Measurements from ENCODE around the gene IRX2.

IRX2 gene

DNA sequence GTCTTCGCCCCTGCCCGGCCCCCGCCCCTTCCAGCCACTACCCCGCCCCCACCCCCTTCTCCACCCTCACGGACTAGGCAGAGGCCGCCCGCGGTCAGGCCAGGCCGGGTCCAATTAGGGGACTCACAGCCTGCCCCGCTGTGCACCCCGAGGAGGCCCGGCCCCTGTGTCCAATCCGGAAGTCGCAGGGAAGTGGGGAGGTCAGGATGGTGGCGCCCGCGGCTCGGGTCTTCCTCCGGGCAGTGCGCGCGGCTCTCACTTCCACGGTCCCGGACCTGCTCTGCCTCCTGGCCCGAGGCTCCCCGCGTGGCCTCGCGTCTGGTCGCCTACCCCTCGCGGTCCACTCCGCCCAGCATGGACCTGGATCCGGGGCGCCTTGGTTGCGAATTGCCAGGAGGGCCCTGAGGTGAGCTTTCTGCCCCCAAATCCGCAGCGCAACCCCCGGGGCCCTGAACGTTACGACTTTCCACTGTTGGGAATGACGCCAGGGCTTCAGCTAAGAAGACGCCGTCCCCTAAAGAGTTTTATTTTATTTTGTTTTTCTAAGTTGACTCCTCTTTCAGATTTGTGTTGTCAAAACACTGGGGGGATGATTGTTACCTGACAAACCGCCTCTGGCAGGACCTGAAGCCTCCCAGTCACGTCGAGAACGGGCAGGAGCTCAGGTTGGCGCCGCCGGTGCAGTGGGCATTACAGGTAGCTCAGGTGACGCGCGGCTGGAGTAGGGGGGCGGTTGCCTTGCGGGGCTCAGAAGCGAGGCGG, 763 bp upstream of the IRX2 start:
- TF ChIP-seq, protein P1, sequence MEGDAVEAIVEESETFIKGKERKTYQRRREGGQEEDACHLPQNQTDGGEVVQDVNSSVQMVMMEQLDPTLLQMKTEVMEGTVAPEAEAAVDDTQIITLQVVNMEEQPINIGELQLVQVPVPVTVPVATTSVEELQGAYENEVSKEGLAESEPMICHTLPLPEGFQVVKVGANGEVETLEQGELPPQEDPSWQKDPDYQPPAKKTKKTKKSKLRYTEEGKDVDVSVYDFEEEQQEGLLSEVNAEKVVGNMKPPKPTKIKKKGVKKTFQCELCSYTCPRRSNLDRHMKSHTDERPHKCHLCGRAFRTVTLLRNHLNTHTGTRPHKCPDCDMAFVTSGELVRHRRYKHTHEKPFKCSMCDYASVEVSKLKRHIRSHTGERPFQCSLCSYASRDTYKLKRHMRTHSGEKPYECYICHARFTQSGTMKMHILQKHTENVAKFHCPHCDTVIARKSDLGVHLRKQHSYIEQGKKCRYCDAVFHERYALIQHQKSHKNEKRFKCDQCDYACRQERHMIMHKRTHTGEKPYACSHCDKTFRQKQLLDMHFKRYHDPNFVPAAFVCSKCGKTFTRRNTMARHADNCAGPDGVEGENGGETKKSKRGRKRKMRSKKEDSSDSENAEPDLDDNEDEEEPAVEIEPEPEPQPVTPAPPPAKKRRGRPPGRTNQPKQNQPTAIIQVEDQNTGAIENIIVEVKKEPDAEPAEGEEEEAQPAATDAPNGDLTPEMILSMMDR (IDR thresholded peaks at IDR 0.05; ENCODE audit: low read length, missing control alignments), result no peak
- peak overlapping the region; percentile 40 for H3K4me3 ChIP-seq (replicated peaks; ENCODE audit: low read depth, low read length)
- DNase-seq (ENCODE audit: low read depth), result no peak

DNA sequence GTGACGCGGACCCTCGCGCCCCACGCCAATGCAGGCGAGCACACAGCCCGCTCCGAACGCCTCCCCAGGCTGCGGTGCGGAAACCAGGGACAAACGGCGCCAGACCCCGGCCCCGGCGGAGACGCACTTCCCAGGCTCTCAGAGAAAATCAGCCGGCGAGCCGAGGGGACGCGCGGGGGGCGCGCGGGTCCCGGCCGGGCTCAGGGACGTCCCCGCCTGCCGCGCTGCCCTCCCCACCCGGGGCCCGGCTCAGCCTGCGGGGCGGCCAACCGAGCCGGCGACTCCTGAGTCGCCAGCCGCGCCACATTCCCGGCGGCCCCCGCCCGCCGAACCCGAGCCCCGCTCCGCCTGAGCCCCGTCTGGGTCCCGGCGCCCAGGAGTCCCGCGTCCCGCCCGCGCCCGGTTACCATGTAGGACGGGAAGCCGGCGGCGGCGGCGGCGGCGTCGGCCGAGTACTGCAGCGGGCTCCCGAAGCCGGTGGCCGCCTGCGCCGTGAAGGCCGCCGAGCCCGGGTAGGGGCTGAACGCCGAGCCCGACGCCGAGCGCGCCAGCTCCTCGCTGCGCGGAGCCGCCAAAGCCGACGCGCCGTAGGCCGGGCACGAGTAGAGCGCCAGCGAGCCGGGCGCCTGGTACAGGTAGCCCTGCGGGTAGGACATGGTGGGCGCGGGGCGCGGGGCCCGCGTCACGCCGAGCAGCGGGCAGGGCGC, 566 bp downstream of the IRX2 start:
- no peak for DNase-seq (ENCODE audit: low read depth)
- H3K4me3 ChIP-seq (replicated peaks; ENCODE audit: low read depth, low read length), result peak overlapping the region; percentile 49
- TF ChIP-seq, protein P1 (IDR thresholded peaks at IDR 0.05; ENCODE audit: low read length, missing control alignments), result no peak

DNA sequence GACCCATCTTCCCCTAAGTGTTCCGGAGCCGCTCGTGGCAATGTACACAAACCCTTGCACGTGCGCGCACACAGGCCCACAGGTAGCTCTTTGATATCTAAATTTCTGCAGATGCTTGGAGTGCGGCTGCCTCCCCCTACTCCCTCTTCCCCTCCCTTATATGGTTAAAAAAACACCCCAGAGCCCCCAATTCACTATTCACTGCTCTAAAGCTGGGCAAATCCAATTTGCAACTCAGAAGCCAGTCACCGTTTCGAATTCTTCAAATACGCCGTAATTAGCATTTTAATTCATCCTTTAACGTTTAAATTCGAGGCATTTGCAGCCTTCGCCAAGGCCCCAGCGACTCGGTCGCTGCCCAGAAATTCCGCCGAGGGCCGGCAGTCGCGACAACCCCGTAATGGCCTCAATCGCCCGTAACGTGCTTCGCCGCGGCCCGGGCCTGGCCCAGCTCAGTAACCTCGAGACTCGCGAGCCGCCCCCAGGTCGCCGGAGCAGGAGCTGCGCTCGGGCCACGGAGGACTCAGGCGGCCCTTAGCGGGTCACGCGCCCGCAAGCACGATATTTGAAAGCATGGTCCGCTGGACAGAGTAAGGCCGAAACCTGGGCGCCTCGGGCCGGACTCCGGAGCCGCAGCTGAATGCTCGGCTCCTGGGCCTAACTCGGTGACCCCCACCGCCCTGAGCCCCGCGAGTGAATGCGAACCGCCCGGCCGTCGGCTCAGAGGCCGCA, 1.3 kb downstream of the IRX2 start:
- DNase-seq (ENCODE audit: low read depth), result no peak
- TF ChIP-seq, protein P1 (IDR thresholded peaks at IDR 0.05; ENCODE audit: low read length, missing control alignments), result no peak
- H3K4me3 ChIP-seq (replicated peaks; ENCODE audit: low read depth, low read length), result peak overlapping the region; percentile 49

DNA sequence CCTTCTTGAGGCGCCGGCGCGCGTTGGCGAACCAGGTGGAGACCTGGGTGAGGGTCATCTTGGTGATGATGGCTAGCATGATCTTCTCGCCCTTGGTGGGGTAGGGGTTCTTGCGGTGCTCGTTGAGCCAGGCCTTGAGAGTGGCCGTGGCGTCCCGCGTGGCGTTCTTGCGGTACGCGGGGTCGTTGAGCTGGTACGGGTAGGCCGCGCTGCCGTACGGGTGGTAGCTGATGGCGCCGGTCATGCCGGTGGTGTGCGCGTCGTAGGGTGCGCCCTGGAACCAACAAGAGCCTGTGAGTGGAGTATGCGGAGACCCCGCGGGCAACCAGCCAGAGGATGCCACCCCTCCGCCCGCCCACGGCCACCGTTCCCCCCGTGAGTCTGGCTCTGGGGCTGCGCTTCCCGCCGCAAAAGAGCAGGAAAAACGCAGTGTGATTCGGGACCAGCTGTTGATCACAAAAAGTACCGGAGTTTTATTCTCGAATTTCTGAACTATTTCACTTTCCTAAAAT, 1.9 kb downstream of the IRX2 start:
- TF ChIP-seq, protein P1 (IDR thresholded peaks at IDR 0.05; ENCODE audit: low read length, missing control alignments), result no peak
- peak overlapping the region; percentile 49 for H3K4me3 ChIP-seq (replicated peaks; ENCODE audit: low read depth, low read length)
- no peak for DNase-seq (ENCODE audit: low read depth)

DNA sequence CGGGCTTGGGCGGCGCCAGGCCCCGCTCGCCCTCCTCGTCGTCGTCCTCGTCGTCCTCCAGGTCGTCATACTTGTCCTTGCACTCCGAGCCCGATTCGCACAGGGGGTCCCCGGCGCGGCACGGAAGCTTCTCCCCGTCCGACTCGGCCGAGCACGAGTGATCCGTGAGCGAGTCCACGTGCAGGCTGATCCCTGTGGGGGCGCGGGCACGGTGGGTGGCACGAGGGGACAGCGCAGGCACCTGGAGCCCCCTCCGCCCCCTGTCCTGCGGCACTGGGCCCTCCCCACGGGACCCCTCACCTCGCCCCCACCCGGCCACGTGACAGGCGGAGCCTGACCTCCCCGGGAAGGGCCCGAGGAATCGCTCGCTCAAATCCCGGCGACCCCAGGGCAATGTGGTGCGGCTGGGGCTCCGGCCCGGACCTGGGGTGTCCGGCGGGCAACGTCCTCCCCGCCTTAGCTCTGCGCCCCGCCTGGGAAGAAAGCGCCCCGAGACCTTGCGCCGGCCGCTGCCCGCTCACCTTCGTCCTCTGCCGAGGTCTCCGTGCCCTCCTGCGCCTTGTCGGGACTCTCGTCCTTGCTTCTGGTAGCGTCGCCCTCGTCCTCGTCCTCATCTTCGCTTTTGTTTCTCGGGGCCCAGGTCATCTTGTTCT, 2.5 kb downstream of the IRX2 start:
- TF ChIP-seq, protein P1 (IDR thresholded peaks at IDR 0.05; ENCODE audit: low read length, missing control alignments), result no peak
- peak overlapping the region; percentile 49 for H3K4me3 ChIP-seq (replicated peaks; ENCODE audit: low read depth, low read length)
- DNase-seq (ENCODE audit: low read depth), result no peak

DNA sequence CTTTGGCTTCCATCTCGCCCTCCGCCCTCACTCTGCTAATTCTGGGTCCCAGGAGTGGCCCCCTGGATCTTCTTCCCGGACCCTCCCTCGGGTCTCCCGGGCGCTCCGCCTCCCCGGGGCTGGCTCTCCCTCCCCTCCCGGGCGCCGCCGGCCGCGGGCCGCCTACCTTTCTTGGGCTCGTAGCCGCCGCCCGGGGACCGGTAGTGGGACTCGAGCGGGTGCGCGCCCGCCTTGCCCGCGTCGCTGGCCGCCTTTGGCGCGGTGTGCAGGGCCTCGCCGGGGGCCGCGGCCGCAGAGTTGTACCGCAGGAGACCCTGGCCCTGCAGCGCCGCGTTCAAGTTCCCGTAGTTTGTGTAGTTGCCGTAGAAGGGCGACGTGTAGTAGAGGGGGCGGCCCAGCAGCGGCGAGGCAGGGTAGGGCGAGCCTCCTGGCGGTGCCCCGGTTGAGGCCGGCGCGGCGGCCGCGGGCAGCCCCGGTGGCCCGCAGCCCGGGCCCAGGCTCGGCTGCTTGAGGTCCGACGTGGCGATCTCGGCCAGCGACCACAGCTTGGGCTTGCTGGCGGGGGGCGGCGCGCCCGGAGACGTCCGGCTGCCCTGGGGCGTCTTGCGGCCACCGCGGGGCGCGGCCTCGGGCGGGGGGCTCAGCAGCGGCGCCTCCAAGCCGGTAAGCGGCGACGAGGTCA, 3.2 kb downstream of the IRX2 start:
- no peak for DNase-seq (ENCODE audit: low read depth)
- peak overlapping the region; percentile 36 for H3K4me3 ChIP-seq (replicated peaks; ENCODE audit: low read depth, low read length)

More for the DNA sequence above, 3.2 kb downstream of the IRX2 start:
- TF ChIP-seq, protein P1 (IDR thresholded peaks at IDR 0.05; ENCODE audit: low read length, missing control alignments), result no peak
